Left renal cortex interstitium (tissue), 4 donors: Measurements from ENCODE around the gene GPR183. TPM values are rescaled to one million over a fixed set of nuclear protein-coding genes. Genes with fewer than 3 reads are reported as not detected.
A peak's percentile ranks its signal among the peaks of the same experiment; 100 is the strongest.

ENCODE experiments used
- DNase-seq, 4 donors: peaks; one replicate each; pipeline ENCODE4 v3.0.0-alpha.2; 2013; ENCODE audit warnings: low read depth in 4 of 4, low spot score in 2 of 4, missing footprints in 1 of 4
- polyA plus RNA-seq, 4 donors: library from polyadenylated mRNA; unstranded; fragments of 120-200 nt; gene quantifications; one replicate each; pipeline ENCODE4 v1.2.1, GENCODE V29; 2013; ENCODE audit not compliant: insufficient read length in 4 of 4

The GPR183 gene, protein sequence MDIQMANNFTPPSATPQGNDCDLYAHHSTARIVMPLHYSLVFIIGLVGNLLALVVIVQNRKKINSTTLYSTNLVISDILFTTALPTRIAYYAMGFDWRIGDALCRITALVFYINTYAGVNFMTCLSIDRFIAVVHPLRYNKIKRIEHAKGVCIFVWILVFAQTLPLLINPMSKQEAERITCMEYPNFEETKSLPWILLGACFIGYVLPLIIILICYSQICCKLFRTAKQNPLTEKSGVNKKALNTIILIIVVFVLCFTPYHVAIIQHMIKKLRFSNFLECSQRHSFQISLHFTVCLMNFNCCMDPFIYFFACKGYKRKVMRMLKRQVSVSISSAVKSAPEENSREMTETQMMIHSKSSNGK
- 1 to 10 TPM; 2.1 to 5.0 (median 2.3) TPM for polyA plus RNA-seq

DNA sequence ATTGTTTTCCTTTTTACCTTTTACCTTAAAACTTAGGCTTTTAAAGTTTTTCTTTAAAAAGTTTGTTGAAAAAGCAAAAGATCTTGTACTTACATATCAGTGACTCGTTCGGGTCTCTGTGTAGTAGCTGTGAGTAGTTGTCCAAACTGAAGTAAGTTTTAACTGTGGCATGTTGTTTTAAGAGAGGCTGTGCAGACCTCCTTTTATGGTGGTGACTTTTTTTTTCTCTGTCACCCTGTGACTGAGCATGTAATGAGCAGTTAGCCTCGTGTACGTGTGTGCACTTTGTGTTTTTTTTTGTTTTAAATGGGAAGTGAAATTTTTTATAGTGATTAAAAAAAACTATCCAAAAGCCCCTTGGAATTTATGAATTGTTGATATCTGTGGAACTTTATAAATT lies at the start of gene GPR183:
TSS of gene GPR183 (minus strand) at position 153 of the 400 bp plus-strand sequence. CDS start 11,254 bp downstream, outside the sequence.
- no peak for DNase-seq

DNA sequence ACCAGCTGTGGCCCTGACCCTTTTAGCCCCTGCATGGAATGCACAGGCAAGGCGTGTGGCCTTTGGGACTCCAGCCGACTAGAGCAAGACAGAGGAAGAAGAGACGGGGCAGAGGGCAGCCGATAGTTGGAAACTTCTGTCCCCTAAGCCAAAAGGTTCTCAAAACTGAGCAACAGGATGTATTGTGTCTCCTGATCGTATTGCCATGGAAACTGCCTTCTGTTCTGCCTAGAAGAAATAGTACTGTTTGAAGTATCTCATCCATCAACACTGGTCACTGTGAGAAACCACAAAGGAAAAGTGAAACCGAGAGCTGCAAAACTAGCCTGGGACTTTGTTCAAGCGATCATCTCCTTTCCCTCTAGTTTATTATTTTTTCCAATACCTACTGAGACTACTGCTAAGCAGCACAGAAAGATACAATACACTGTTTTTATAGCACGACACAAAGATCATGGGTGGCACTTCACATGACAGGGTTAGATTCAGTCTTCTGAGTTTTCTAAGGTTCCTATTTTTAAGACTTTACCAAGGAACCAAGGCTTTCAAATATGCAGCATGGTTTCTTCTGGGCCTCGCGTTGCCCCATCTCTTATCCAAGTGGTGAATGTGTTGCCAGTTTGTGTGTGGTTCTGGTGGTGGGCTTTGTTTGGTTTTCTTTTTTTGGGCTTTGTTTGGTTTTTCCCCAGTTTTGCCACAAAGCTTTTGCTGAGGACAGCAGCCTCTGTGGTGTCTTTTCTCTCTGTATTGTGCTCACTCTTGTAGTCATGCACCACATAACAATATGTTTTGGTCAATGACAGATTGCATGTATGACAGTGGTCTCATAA lies 49.3 kb upstream of the GPR183 start:
- DNase-seq, result peak; percentile 15 to 49 (median 34)

DNA sequence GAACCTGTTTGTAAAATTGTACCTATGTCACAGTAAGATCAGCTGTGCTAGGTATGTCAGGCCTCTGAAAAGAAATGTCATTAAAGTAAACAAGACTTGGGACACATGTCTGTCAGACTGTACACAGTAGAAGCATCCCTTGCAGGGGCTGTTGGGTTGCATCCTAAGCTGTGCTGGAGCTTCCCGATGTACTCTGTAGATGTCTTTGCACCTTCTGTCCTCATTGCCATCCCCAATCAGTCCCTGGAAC lies 48.7 kb upstream of the GPR183 start:
- no peak for DNase-seq

DNA sequence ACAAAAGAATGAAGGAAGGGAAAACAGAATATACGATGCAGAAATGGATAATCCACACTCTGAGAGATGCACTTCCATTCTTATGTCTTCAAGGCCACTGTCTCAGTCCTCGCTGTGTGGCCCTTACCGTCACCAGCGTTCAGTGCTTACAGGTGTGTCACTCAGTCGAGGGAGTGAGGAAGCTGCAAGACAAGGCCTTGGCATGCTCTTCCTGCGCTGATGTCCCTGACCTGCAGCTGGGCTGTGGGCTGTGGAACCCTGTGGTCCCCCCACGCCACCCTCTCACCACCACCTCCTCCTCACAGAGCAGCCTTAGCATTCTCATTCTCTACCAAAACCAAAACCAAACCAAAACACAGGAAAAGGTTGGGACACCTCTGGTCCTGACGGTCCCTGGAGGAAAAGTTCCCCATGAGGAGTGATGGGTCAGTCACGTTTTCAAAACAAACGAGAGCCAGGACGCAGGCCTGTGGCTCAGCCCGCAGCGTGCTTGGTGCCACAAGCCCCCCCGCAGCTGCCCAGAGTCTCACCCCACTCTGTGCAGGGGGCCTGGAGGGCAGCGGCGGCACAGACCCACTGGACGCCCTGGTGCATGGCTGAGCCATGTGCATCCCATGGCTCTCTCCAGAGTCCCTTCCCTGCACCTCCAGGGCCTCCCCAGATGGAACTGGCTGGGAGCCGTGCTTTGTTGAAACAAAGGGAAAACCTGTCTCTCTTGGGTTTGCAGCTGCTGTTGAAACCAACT lies 48.2 kb upstream of the GPR183 start:
- DNase-seq, result no peak

DNA sequence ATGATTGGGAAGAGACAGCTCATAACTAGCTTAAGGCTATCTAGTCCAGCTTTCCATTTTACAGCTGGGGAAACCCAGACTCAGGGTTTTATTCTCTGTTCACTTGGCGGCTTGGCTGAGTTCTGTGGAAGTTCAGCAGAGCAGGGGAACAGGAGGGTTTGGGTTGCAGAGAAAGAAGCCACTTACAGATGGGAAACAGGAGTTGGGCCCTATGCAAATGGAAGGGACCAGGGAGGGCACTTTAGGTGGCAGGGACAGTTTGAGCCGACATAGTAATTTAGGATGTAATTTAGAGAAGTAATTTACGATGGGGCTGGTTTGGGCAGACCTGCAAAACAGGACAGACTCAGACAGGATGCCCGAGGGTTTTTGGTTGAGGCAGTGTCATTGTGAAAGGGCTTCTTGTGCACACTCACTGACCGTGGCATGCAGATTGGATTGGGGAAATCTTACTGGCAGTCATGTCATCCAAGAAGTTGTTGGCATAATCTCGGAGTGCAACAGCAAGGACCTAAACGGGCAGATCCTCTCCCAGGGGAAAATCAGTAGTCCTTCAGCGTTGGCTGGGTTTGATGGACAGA lies 47.3 kb upstream of the GPR183 start:
- DNase-seq, result no peak

DNA sequence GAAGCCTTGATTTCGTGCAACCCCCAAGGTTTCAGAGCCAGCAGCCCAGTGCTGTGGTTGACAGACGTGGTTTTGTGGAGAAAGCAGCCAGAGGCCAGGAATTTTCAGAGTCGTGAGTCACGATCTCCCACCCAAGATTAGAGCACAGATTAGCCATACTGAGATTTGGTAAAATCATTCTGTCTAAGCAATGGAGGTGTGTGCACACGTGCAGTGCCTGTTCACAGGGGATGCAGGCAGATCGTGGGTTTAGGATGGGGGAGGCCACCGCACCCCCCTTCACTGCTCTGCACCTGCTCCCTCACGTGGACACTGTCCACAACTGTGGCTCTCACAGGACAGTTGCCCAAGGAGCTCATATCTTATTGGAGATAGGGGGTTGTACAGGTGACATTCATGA lies 46.6 kb upstream of the GPR183 start:
- no peak for DNase-seq

DNA sequence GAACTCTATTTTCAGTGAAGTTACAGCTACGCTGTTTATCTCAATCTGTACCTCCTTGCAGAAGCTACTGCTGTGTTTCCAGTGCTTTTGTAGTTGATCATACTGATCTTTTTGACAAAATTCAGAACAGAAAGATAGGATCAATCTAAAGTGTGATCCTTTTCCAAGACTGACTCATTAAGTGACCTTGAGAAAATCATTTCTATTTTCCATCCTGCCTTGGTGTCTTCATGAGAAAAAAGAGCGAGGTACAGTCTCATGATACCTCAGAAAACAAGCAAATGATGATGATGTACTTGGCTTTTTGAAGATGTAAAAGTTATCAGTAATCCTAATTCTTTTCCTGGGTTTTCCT lies 46.0 kb upstream of the GPR183 start:
- DNase-seq, result no peak

DNA sequence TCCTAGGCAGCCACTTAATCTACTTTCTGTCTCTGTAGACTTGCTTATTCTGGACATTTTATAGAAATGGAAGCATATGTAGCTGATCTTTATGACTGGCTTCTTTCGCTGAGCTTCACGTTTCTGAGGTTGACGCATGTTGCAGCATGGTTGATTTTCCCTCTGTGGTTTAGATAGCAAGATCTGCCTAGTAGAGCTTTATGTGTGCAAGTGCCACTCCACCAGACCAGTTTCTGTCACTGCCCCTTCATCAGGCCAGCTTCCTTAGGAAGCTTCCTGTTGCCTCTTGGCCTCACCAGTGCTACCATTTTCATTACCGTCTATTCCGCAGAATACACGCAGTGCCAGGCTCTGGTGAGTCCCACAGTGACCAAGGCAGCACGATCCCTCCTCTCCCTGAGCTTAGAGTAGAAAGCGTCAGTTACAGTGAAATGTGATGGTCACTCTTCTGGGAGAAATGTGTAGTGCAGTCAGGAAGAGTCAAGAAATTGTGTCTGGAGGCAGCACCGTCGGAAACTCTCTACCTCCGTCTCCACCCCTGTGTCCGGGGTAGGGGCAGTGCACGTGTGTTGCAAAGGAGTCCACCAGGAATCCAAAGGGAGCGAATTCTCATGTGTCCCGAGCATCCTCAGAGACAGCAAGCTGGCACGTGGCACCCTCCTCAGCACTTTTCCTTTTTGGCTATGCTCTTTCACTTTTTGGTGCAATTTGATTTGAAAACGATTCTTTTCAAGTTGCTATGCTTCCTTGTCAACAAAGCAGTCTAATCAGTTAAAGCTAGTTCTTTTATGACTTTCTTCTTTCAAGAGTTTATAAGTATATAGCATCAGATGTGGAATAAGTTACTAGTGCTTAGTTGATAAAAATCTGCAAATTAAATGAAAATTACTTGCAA lies 45.4 kb upstream of the GPR183 start:
- no peak for DNase-seq

DNA sequence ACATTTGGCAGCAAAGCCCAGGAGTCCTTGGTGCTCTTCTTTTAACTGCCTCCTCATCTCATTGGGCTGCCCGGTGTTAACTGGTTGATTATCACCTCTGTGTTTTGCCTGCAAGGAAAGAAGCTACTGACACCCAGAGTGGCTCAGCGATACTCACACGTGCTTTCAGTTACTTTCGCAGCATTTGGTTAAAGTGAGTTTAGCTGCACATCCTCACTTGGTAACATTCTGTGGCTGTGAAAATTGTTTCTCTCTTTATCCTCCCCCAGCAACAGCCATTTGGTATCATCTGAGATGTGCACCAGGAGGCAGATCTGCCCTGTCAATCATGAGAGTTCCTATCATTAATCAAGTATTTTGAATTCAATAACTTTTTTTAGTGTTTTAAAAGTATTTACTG lies 44.6 kb upstream of the GPR183 start:
- no peak for DNase-seq

DNA sequence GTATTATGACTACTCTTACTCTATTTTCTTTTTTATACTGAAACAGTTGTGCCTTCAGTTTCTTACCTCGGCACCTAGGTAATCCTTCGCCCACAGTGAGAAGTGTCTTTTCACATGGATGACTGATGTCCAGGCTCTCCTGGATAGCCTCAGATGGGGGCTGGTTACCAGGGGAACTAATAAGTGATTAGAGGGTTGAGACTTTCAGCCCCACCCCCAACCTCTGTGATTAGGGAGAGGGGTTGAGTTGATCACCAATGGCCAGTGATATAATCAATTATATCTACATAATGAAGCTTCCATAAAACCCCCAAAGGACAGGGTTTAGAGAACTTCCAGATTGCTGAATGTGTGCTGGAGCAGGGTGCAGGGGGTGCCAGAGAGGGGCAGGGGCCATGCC lies 43.0 kb upstream of the GPR183 start:
- DNase-seq, result no peak

DNA sequence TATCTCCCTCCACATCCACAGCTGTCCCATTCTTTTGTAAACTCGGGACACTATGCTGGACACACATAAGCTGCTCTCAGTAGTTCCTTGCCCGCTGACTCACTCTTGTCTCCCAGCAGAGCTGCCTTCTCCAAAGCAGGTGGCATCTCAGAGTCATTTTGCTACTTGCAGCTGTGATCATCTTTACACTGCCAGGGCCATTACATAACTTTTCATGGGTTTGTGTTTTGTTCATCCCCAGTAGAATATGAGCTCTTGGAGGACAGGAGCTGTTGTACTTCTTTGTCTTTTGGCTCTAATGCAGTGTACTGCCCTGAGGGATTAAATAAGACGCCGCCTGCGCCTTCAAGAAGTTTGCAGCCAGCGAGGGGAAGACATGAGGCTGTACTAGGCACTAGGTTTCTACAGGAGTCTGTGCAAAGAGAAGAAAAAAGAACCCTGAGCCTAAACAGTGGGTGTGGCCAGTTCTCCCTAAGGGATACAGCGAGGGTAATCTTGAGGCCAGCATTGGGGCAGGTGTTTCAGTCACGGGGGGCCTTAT lies 40.8 kb upstream of the GPR183 start:
- DNase-seq, result no peak

DNA sequence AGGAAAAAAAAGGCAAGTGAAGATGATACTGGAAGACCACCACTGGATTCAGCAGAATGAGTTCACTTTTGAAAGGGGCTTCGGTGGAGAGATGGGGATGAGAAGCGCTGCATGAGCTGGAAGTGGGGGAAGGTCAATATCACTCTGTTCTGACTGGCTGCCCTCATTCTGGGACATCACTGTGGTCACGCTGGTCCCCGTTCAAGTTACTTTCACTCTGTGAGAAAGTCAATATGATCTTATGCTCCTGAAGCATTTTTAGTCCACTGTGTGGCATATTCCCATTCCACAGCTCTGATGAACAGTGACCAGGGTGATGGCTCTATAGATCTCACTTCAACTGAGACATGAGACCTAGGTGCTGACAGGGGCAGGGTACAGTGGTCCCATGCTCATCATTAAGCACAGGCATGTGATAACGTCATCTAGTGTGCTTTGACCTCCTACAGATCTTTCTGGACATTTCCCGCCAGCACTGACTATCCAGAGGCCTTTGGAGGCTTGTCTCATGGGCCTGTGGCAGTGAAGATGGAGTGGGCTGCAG lies 40.2 kb upstream of the GPR183 start:
- no peak for DNase-seq

DNA sequence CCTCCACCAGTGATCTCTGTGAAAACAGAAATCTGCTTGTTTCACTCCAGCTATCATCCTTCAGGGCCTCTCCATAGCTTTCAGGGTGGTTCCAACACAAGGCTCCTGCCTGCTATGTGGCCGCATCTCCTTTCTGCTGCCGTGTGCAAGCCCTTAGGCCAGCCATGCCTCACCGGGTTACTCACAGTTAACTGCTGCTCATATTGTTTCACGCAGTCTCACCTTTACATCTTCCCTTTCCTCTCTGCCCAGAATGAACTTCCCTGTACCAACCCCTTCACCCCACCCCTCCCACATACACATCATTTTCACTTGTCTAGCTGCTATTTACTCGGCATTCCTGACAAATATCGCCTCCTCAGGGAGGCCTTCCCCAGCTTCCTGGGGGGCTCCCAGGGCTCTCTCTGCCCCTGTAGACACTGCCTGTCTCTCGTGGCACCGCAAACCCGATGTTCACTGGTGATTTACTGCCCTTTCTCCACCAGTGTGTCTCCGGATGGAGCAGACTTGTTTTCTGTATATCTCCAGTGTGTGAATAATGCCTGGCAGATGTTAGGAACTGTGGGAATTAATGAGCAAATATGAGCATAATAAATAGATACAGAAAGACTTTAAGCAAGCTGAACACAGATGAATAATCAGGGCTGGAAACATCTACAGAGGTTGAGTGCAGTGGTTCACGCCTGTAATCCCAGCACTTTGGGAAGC lies 39.3 kb upstream of the GPR183 start:
- no peak for DNase-seq

DNA sequence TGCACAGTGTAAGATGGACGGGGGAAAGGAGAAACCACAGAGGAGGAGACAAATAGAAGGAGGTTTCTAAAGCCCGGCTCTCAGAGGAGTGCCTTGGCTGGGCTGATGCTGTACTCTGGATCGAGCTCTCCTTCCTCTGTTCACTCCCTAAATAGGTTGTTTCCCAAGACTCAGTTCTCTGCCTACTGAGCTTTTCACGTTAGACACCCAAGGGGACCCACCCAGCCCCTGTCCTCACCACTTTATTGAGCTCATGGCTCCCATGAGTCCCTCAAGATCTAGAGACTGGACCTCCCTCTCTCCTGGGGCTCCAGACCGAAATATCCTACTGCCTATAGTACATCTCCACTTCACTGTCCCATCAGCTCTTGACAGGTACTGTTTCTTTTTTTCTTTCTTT lies 38.1 kb upstream of the GPR183 start:
- no peak for DNase-seq

DNA sequence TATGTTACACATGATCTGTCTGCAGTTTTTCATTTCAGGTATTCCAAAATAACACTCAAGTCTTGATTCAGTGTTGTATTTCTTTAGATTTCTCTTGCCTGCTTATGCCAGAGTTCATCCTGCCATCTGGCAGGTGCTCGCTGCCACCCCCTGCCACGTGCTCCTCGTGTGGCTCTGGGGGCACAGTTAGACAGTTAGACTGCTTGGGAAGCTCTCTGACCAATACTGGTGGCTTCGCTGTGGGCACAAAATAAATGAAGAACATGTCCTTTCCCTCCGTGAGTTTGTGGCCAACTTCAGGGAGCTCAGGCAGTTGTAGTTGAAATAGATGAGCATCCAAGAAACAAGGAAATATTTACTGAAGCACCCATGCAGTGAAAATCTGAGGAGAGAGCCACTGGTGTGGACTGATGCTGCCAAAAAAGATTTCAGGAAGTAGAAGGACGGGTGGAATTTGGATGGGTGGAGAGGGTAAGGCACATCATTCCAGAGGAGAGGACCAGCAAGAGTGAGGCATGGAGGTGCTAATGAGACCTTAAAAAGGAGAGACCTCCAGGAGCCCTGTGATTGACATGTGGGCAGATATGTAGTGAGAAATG lies 37.5 kb upstream of the GPR183 start:
- no peak for DNase-seq

DNA sequence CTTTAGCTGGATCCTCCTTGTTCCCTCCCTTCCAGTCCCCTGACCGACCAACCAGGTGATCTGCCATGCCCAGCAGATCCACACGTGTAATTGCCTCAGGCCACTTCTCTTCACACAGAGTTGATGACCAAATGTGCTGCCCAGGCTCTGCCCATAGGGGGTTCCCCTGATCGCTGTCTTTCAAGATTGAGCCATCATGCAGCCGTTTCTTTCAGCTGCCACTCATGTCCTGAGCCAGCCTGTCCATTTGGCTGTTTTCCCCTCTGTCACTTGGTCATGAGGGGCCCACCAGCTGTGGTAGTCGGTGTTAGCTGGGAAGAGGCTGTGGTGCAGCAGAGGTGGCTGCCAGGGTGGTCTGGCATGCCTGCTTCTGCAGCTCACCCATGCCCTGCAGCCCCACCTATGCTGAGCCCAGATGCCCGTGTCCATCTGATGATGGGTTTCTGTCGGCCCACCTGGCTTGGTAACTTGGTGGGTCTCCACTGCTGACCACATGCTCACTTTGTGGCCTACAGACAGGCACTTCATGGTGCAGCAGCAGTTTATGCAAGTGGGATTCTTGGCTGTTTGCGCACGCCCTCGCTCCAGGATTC lies 35.6 kb upstream of the GPR183 start:
- no peak for DNase-seq

DNA sequence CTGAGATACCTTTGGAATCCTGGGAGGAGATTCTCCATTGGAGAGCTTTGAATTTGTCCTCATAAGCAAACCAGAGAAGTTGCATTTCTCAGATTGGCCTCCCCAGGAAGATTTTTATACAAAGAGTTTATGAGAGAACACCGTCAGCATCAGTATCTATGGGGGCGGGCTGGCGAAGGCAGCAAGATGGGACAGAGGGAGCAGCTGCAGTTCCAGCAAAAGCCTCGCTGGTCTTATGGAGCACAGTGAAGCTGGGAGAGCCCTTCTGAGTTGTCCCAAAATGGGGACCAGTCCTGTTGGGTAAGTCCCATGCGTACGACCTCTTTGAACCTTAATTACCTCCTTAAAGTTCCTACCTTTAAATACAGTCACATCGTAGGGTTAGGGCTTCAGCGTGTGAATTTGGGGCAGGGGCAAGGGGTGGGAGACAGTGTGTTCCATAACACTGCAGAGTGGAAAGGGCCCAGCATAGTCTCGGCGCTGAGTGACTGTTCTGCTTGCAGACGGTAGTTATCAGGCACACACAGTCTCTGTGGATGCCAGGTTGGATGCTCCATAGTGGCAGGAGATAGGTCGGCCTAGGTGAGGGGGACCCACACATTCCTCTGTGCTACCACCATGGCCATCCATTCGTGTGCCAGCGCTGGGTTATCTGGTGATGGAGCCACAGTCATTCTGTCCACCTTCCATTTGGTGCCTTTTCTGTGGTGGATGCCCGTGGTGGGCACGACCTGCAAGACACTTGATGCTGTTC lies 34.9 kb upstream of the GPR183 start:
- no peak for DNase-seq

DNA sequence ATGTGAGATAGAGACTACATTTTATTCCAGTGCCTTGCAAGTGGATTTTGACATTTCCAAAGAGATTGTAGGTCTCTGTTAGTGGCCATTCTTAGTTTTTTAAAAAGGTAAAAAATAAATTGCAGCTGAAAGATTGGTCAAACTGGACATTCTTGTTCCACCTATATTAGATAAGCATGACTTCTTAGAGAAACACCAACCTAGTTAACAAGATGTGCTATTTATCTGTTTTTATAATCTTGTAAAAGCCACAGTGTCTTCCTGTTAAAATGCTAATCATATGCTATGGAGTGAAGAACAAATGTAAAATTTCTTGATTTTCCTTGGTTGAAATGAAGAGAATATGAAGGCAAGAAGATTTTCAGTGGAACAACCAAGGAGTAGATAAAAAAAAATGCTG lies 33.4 kb upstream of the GPR183 start:
- DNase-seq, result no peak
